Measurements from ENCODE around the gene ZBTB7B. TPM values are rescaled to one million over a fixed set of nuclear protein-coding genes. Genes with fewer than 3 reads are reported as not detected.
A peak's percentile ranks its signal among the peaks of the same experiment; 100 is the strongest.

The ZBTB7B gene
- total and polyA plus RNA-seq, 2 donors = 14.7 to 52.0 TPM

DNA sequence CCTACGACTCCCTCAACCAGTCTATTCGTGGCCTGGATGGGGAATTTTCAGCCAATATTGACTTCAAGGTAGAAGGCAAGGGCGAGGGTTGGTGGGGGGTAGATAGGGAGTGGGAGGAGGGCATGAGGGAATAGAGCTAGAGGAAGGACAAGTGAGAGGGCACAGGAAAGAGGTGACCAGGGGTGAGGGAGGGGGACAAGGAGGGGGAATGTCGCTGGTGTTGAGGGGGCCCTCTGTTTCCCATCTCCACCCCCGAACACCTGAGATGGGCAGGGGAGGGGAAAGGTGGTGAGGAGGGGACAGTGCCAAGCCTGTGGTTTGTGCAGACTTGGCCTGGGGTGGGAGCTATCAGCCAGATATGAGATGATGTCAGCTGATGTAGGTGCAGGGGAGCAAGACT, 40.2 kb downstream of the ZBTB7B start:
- 80% methylated on average over 5 of the region's 5 CpGs for WGBS
- DNase-seq (ENCODE audit: extremely low spot score) = no peak
- H3K4me1 ChIP-seq (ENCODE audit: insufficient read depth) = no peaks in the 10 kb centered on the region
- H3K4me3 ChIP-seq (ENCODE audit: low read depth, low read length) = no peak overlapping the region
- no peaks in the 10 kb centered on the region for H3K36me3 ChIP-seq (ENCODE audit: insufficient read depth)
- no peak overlapping the region for H3K27ac ChIP-seq (ENCODE audit: low read depth)

DNA sequence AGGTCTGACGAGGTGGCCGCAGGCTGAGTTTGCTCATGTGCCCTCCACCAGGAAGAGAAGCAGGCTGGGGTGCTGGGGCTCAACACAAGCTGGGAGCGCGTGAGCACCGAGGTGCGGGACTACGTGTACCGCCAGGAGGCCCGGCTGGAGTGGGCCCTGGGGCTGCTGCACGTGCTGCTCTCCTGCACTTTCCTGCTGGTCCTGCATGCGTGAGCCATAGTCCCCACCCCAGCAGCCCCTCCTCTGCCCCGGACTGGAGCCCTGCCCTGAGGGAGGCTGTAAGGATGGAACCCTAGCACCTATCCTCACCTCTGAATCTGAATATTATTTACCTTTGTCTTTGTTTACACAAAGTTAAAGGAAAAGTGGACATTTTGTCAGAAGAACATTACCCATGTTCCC, 40.7 kb downstream of the ZBTB7B start:
- no peak overlapping the region for H3K27ac ChIP-seq (ENCODE audit: low read depth)
- no peaks in the 10 kb centered on the region for H3K36me3 ChIP-seq (ENCODE audit: insufficient read depth)
- H3K4me1 ChIP-seq (ENCODE audit: insufficient read depth) = no peaks in the 10 kb centered on the region
- H3K4me3 ChIP-seq (ENCODE audit: low read depth, low read length) = no peak overlapping the region
- WGBS = 71% methylated on average over 12 of the region's 12 CpGs
- DNase-seq (ENCODE audit: extremely low spot score) = no peak

DNA sequence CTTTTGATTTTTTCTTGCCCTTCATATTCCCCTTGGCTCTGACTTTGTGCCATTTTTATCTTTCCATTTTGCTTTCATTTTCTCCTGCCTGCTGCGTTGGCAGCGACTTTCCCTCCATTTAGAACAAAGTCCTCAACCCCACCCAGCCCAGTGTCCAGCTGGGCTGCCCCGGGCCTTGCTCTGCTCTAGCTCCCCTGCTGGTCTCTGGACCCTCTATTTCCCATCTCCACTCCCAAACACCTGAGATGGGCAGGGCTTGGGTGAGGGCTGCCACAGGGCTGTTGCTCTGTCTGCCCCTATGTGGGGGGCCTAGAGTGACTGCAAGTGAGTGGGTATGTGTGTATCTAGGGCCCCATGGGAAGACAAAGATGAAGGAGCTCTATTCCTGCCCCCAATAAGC, 41.2 kb downstream of the ZBTB7B start:
- no peak overlapping the region for H3K4me3 ChIP-seq (ENCODE audit: low read depth, low read length)
- no peak for DNase-seq (ENCODE audit: extremely low spot score)
- no peaks in the 10 kb centered on the region for H3K36me3 ChIP-seq (ENCODE audit: insufficient read depth)
- no peaks in the 10 kb centered on the region for H3K4me1 ChIP-seq (ENCODE audit: insufficient read depth)
- H3K27ac ChIP-seq (ENCODE audit: low read depth) = no peak overlapping the region
- WGBS = 79% methylated on average over 3 of the region's 3 CpGs

DNA sequence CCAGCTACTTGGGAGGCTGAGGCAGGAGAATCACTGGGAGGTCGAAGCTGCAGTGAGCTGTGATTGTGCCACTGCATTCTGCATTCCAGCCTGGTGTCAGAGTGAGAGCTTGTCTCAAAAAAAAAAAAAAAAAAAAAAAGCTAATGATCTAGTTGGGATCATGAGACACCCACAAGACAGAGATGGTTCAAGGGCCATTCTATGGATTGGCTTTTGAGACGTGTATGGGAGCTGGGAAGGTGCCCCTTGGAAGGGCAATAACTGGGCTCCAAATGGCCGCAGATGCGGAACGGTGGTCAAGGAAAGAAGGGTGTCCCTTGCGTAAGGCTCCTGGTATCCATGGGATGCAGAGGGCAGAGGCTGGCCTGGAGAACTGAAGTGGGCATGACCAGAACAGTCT, 41.8 kb downstream of the ZBTB7B start:
- no peak for DNase-seq (ENCODE audit: extremely low spot score)
- Histone ChIP-seq H3K4me3 (ENCODE audit: low read depth, low read length) (no peak overlapping the region), H3K4me1 (ENCODE audit: insufficient read depth) (no peaks in the 10 kb centered on the region), H3K27ac (ENCODE audit: low read depth) (no peak overlapping the region), H3K36me3 (ENCODE audit: insufficient read depth) (no peaks in the 10 kb centered on the region)
- 89% methylated on average over 6 of the region's 6 CpGs for WGBS

DNA sequence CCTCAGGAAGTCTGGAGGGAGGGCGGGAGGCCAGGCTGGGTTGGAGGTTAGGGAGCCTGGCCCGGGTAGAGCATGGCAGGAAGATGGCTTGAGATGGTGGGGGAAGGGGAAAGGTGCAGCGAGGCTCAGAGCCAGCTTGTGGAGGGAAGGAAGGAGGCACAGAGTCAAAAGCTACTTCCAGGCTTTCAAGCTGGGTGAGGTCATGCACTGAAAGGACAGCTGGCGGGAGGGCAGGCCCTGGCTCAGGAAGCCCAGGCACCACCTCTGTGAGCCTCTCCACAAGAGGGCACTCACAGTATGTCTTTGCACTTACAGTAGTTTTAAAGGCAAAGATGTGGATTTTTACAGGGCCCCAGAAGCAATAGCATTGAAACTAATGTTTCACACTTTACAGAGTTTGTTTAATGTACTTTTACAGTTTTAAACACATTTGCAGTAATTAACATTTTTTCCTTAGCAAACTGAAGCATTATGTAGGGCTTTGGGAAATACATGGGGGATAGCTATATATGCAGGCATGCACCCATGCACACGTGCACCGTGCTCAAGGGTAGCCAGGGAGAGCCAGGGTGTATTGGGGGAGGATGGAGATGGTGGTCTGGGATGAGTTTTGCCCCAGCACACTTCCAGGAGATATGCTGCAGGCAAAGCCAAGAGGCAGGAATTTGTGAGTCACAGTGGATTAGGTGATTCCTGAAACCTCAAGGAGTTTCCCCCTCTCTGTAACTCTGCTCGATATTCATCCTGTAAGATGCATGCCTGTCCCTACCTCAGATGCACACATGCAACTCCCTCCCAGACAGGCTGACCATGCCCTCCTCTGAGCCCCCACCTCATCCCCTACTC, 42.4 kb downstream of the ZBTB7B start:
- H3K4me3 ChIP-seq (ENCODE audit: low read depth, low read length) = no peak overlapping the region
- 54% methylated on average over 7 of the region's 7 CpGs for WGBS

DNA sequence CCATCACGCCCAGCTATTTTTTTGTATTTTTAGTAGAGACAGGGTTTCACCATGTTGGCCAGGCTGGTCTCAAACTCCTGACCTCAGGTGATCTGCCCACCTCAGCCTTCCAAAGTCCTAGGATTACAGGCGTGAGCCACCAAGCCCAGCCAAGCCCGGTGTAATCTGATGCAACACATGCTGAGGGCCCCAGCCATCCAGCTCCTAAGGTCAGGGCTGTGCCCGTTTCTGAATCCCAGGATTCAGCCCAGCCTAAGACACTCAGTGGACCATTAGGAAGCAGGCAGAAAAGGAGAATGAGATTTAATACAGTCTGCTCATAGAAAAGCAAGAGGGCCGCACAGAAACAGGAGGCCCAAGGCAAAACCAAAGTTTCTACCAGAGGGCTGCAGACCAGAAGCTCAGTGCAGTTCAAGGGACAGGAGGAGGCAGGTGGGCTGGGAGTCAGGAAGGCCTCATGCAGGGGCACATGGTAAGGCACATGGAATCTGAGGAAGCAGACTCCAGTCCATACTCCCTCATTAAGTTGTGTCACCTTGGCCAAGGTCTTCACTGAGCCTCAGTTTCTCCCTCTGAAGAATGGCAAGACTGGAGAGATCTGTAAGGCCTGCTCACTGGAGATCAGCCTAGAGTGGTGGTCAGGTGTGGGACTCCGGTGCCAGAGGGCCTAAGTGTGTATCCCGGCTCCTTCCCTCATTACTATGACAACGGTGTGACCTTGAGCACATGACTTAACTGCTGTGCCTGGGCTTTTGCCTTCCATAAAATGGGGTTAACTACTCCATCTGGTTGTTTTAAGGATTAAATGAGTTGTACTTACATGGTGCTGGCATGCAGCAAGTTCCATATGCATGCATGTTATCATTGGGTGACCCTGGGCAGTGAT, 46.1 kb downstream of the ZBTB7B start:
- WGBS = 86% methylated on average over 8 of the region's 8 CpGs
- H3K4me1 ChIP-seq (ENCODE audit: insufficient read depth) = no peaks in the 10 kb centered on the region

More for the DNA sequence above, 42.4 kb downstream of the ZBTB7B start:
- Histone ChIP-seq H3K4me1 (ENCODE audit: insufficient read depth) (no peaks in the 10 kb centered on the region), H3K27ac (ENCODE audit: low read depth) (no peak overlapping the region), H3K36me3 (ENCODE audit: insufficient read depth) (no peaks in the 10 kb centered on the region)
- DNase-seq (ENCODE audit: extremely low spot score) = no peak

DNA sequence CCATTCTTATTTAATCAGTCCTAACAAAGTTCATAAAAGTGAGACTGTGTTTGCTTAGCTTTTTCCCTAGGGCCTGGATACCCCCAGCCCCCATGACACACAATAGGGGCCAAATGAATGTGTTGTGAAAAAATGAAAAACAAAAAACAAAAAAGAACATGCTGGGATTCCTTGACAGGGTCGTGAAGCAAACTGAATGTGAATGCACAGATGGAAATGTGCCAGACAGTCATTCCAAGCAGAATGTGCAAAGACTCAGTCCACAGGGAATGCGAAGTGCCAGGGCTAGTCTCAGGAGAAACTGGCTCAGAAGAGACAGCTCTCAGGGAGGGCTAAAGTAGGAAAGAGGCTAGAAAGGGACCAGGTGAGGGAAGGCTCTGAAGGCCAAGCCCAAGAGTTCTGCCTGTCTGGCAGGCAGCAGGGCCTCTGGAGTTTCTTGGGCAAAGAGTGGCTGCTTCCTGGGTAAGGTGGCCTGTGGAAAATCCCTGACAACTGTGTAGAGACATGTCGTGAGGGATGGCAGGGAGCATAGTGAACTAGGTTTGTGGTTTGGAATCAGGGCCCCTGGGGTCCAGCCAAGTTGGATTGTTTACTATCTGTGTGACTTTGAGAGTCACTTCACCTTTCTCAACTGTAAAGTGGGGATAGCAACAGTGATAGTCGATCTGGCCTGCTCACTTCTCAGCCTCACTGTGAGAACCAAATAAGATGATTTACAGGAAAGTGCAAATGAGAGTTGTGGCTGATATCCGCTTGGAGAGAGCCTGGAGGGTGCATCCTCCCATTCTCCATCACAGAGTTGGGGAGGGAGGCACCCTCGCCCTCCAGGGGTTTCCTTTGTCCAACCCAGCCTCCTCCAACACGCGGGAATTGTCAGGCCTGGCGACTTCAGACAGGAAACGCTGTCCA, 47.3 kb downstream of the ZBTB7B start:
- WGBS = 20% methylated on average over 10 of the region's 10 CpGs
- DNase-seq (ENCODE audit: extremely low spot score) = no peak
- Histone ChIP-seq H3K36me3 (ENCODE audit: insufficient read depth) (no peaks in the 10 kb centered on the region), H3K4me1 (ENCODE audit: insufficient read depth) (no peaks in the 10 kb centered on the region), H3K27ac (ENCODE audit: low read depth) (peak overlapping the region; percentile 79), H3K4me3 (ENCODE audit: low read depth, low read length) (peak overlapping the region; percentile 76)

More for the DNA sequence above, 46.1 kb downstream of the ZBTB7B start:
- Histone ChIP-seq H3K27ac (ENCODE audit: low read depth) (no peak overlapping the region), H3K36me3 (ENCODE audit: insufficient read depth) (no peaks in the 10 kb centered on the region), H3K4me3 (ENCODE audit: low read depth, low read length) (no peak overlapping the region)
- no peak for DNase-seq (ENCODE audit: extremely low spot score)

DNA sequence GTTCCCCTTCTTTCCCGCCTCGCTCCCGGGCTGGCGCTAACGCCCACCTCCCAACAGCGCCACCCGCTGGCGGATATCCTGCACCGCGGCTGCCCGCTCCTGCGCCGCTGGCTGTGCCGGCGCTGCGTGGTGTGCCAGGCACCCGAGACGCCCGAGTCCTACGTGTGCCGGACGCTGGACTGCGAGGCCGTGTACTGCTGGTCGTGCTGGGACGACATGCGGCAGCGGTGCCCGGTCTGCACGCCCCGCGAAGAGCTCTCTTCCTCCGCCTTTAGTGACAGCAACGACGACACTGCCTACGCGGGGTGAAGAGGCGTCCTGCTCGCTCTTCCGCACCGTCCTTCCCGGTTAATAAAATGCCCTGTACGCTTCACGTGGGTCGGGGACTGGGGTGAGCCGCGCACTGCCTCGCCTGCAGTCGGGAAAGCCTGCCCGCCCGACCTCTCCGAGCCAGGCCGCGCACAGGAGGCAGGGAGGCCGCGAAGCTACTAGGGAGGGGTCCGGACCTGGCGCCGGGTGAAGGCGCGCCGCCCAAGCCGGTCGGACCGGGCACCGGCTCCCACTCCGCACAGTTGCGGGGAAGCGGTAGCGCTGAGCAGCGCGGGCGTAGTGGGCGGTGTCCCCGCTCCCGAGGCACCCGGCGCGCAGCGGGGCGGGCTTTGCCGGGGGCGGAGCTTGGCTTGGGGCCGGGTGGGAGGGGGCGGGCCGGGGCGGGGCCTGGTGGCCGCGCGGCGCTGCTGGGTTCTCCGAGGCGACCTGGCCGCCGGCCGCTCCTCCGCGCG, 48.1 kb downstream of the ZBTB7B start, which contains the start of gene ADAM15:
Gene ADAM15, plus strand, starts transcription at position 757 of the 782 bp plus-strand sequence. CDS start 71 bp downstream, outside the sequence.
- no peaks in the 10 kb centered on the region for H3K4me1 ChIP-seq (ENCODE audit: insufficient read depth)
- H3K4me3 ChIP-seq (ENCODE audit: low read depth, low read length) = peak within 1 kb of the TSS; percentile 76
- WGBS = under 1% methylated on average over 99 of the region's 99 CpGs
- H3K36me3 ChIP-seq (ENCODE audit: insufficient read depth) = no peaks in the 10 kb centered on the region
- DNase-seq (ENCODE audit: extremely low spot score) = no peak
- H3K27ac ChIP-seq (ENCODE audit: low read depth) = peak within 1 kb of the TSS; percentile 79

DNA sequence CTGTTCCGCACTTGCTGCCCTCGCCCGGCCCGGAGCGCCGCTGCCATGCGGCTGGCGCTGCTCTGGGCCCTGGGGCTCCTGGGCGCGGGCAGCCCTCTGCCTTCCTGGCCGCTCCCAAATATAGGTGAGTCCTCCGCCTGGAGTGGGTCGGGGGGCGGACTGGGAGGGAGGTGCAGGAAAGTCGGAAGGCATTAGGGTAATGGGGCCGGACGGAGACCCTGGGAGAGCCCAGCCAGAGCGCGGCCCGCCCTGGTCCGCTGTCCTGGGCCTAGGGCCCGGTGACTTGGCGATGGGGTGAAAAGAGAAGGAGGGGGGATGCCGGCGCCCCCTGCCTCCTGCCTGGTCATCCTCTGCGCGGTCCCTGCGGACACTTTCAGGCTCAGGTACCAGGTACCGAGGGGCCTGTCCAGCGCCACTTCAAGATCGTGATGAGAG, 48.8 kb downstream of the ZBTB7B start:
- H3K4me1 ChIP-seq (ENCODE audit: insufficient read depth) = no peaks in the 10 kb centered on the region
- WGBS = under 1% methylated on average over 31 of the region's 31 CpGs
- H3K27ac ChIP-seq (ENCODE audit: low read depth) = peak overlapping the region; percentile 79
- no peak for DNase-seq (ENCODE audit: extremely low spot score)
- no peaks in the 10 kb centered on the region for H3K36me3 ChIP-seq (ENCODE audit: insufficient read depth)
- H3K4me3 ChIP-seq (ENCODE audit: low read depth, low read length) = peak overlapping the region; percentile 76

DNA sequence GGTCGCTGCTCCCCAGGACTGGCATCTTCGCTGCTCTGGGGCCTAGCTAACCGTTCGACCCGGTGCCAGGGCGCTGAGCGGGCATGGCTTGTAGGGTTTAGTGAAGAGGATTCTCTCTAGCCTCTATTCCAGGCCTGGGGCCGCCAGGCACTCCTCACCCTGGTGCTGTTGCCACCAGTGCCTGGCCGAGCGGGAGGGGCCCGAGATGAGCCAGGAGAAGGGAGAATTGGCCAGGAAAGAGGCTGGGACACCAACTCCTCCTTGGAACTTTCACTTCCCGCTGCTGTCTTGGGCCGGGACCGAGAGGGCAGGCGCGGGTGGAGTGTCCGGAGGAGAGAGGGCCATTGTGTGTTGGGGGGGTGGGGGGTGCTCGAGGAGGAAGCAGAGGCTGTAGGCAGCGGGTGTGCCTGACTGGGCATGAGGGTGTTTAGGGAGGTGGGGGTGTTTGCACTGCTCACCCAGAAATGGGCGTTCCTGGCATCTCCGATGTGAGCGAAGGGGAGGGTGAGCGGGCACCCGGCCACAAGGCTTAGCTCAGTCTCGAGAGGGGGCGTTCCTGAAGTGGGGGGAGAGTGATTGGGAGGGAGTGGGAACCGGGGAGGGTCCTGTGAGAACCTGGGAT, 49.3 kb downstream of the ZBTB7B start:
- no peaks in the 10 kb centered on the region for H3K4me1 ChIP-seq (ENCODE audit: insufficient read depth)
- 2% methylated on average over 27 of the region's 27 CpGs for WGBS
- peak overlapping the region; percentile 76 for H3K4me3 ChIP-seq (ENCODE audit: low read depth, low read length)
- H3K36me3 ChIP-seq (ENCODE audit: insufficient read depth) = no peaks in the 10 kb centered on the region
- peak overlapping the region; percentile 79 for H3K27ac ChIP-seq (ENCODE audit: low read depth)
- DNase-seq (ENCODE audit: extremely low spot score) = no peak

DNA sequence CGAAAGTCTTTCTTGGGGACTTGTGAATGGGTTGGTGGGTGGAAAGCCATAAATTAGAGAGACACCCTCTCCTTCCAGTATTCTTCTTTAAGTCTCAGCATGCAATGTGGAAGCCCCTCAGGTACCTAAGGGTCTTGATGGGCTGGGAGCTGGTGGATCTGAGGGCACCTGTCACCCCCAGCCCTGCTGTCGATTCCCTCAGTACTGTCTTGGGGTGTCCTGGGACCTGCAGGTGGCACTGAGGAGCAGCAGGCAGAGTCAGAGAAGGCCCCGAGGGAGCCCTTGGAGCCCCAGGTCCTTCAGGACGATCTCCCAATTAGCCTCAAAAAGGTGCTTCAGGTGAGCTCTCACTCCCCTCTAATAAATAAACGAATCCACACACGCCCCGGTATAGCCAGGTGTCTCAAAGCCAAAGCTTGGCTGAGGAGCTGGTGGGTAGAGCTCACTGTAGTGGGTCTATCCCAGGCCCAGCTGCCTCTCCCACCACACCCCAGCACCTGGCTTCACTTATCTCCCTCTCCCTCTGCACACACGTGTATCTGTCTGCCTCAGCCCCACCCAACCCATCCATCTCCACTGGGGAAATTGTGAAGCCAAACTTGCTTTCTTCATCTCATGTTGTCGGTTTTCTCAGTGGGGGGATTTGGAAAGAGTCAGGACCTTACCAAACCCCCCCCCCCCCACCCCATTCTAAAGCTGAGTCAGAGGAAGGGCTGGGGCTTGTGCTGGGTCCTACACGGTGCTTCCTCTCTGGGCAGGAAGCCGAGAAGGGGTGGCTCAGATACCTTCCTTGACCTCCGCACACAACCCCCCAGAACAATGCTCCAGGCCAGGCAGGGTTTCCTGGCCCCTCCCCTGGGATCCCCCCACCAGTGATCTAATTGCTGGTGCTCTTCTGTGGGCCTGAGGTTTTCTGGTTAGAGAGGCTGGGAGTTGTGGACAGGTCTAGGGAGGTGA, 50.1 kb downstream of the ZBTB7B start:
- 57% methylated on average over 12 of the region's 12 CpGs for WGBS
- Histone ChIP-seq H3K36me3 (ENCODE audit: insufficient read depth) (no peaks in the 10 kb centered on the region), H3K4me3 (ENCODE audit: low read depth, low read length) (peak overlapping the region; percentile 76), H3K4me1 (ENCODE audit: insufficient read depth) (no peaks in the 10 kb centered on the region), H3K27ac (ENCODE audit: low read depth) (no peak overlapping the region)
- no peak for DNase-seq (ENCODE audit: extremely low spot score)

Data from urinary bladder (tissue), 4 donors.